SK-N-SH treated with all-trans-retinoic acid at 6 μM for 48 hours (cell line): Measurements from ENCODE around the gene PXT1.

Experiments used
- ATAC-seq: fragments of 200-7000 bp; cut with Tn5 transposase; 3 replicates; pipeline ENCODE4 v1.9.1; 2020; ENCODE audit warnings: mild to moderate bottlenecking, moderate library complexity
- BACH2 ChIP-seq: fragments of 250-450 bp; sonication (Bioruptor Pico); IDR thresholded peaks from 2 replicates; pipeline ENCODE4 v1.9.0; 2021; ENCODE audit warnings: mild to moderate bottlenecking, borderline replicate concordance
- CSDC2 ChIP-seq: fragments of 250-450 bp; sonication (Bioruptor Pico); IDR thresholded peaks from 2 replicates; pipeline ENCODE4 v1.5.0; 2020; ENCODE audit warnings: mild to moderate bottlenecking, moderate library complexity
- ESRRG ChIP-seq: fragments of 250-450 bp; sonication (Bioruptor Pico); IDR thresholded peaks from 2 replicates; pipeline ENCODE4 v1.6.1; 2021; ENCODE audit warnings: mild to moderate bottlenecking
- GLIS3 ChIP-seq: fragments of 250-450 bp; sonication (Bioruptor Pico); IDR thresholded peaks from 2 replicates; pipeline ENCODE4 v1.5.0; 2020; ENCODE audit warnings: mild to moderate bottlenecking, moderate library complexity
- ISL1 ChIP-seq: fragments of 250-450 bp; sonication (Bioruptor Pico); IDR thresholded peaks from 2 replicates; pipeline ENCODE4 v2.1.2; 2022; ENCODE audit warnings: mild to moderate bottlenecking, moderate library complexity
- OSR1 ChIP-seq: fragments of 250-450 bp; sonication (Bioruptor Pico); IDR thresholded peaks from 2 replicates; pipeline ENCODE4 v1.8.0; 2022; ENCODE audit warnings: moderate library complexity, mild to moderate bottlenecking, inconsistent platforms
- PPARA ChIP-seq: fragments of 250-450 bp; sonication (Bioruptor Pico); IDR thresholded peaks from 2 replicates; pipeline ENCODE4 v1.5.0; 2020; ENCODE audit warnings: mild to moderate bottlenecking, borderline replicate concordance
- RARB ChIP-seq: fragments of 250-450 bp; sonication (Bioruptor Pico); IDR thresholded peaks from 2 replicates; pipeline ENCODE4 v1.8.0; 2021; ENCODE audit warnings: mild to moderate bottlenecking, moderate library complexity
- SNAI2 ChIP-seq: fragments of 250-450 bp; sonication (Bioruptor Pico); IDR thresholded peaks from 2 replicates; pipeline ENCODE4 v1.5.0; 2020; ENCODE audit warnings: mild to moderate bottlenecking, moderate library complexity
- TCF4 ChIP-seq: fragments of 250-450 bp; sonication (Bioruptor Pico); IDR thresholded peaks from 2 replicates; pipeline ENCODE4 v1.8.0; 2021; ENCODE audit warnings: mild to moderate bottlenecking, moderate library complexity, borderline replicate concordance
- TOX ChIP-seq: fragments of 250-450 bp; sonication (Bioruptor Pico); IDR thresholded peaks from 2 replicates; pipeline ENCODE4 v1.8.0; 2021; ENCODE audit warnings: mild to moderate bottlenecking, moderate library complexity, borderline replicate concordance
- ZC3H10 ChIP-seq: fragments of 250-450 bp; sonication (Bioruptor Pico); IDR thresholded peaks from 2 replicates; pipeline ENCODE4 v1.5.1; 2021; ENCODE audit warnings: mild to moderate bottlenecking, moderate library complexity
- ZFP3 ChIP-seq: fragments of 250-450 bp; sonication (Bioruptor Pico); IDR thresholded peaks from 2 replicates; pipeline ENCODE4 v1.5.0; 2020; ENCODE audit warnings: mild to moderate bottlenecking, moderate library complexity
- ZFP30 ChIP-seq: fragments of 450-650 bp; formaldehyde crosslinking; IDR thresholded peaks from 2 replicates; pipeline ENCODE4 v1.5.0; 2022; ENCODE audit warnings: mild to moderate bottlenecking, moderate library complexity
- ZNF70 ChIP-seq: fragments of 450-650 bp; formaldehyde crosslinking; IDR thresholded peaks from 2 replicates; pipeline ENCODE4 v1.5.0; 2020; ENCODE audit warnings: mild to moderate bottlenecking, moderate library complexity
- ZNF8 ChIP-seq: fragments of 450-650 bp; formaldehyde crosslinking; IDR thresholded peaks from 2 replicates; pipeline ENCODE4 v1.5.0; 2020; ENCODE audit warnings: mild to moderate bottlenecking, moderate library complexity
- TF ChIP-seq, protein P1 (sequence below): fragments of 250-450 bp; sonication (Bioruptor Pico); IDR thresholded peaks from 2 replicates; pipeline ENCODE4 v1.5.0; 2020; ENCODE audit warnings: mild to moderate bottlenecking, moderate library complexity
- TF ChIP-seq, protein P2 (sequence below): fragments of 250-450 bp; sonication (Bioruptor Pico); IDR thresholded peaks from 2 replicates; pipeline ENCODE4 v1.5.1; 2021; ENCODE audit warnings: mild to moderate bottlenecking, moderate library complexity
- TF ChIP-seq, protein P3 (sequence below): fragments of 250-450 bp; sonication (Bioruptor Pico); IDR thresholded peaks from 2 replicates; pipeline ENCODE4 v1.8.0; 2020; ENCODE audit warnings: mild to moderate bottlenecking, moderate library complexity, borderline replicate concordance
- TF ChIP-seq, protein P4 (sequence below): fragments of 250-450 bp; sonication (Bioruptor Pico); IDR thresholded peaks from 2 replicates; pipeline ENCODE4 v1.5.1; 2020; ENCODE audit warnings: low read depth, mild to moderate bottlenecking, moderate library complexity
- TF ChIP-seq, protein P5 (sequence below): fragments of 250-450 bp; sonication (Bioruptor Pico); IDR thresholded peaks from 2 replicates; pipeline ENCODE4 v1.8.0; 2021; ENCODE audit warnings: low read depth, mild to moderate bottlenecking, moderate library complexity, borderline replicate concordance

PXT1 gene

DNA sequence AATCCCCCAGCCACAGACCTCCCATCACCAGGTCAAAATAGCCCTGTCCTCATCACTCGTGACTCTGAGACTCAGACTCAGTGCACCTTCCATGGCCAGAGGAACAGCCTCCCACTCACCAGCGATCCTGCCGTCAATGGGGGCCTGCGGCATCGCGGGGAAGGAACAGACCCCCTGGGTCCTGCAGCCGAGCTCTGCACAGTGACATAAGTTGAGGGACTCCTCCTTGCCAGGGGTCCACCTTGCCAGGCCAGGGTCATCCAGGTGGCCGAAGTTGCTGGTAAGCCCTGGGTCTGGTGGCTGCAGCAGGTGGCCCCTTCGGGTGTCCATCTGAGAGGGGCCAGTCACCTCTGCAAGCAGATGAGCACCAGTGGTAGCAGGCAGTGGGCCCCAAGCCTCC is 71.4 kb downstream of the PXT1 start:
- TF ChIP-seq ZC3H10 (CRISPR knock-in tag) (no peak), ZFP3 (CRISPR knock-in tag) (no peak), ISL1 (CRISPR knock-in tag) (no peak), RARB (CRISPR knock-in tag) (no peak), OSR1 (CRISPR knock-in tag) (no peak), ESRRG (CRISPR knock-in tag) (no peak), PPARA (CRISPR knock-in tag) (no peak), TCF4 (no peak), ZFP30 (CRISPR knock-in tag) (no peak), TOX (CRISPR knock-in tag) (no peak), BACH2 (CRISPR knock-in tag) (no peak), SNAI2 (CRISPR knock-in tag) (no peak)
- TF ChIP-seq, protein P1, sequence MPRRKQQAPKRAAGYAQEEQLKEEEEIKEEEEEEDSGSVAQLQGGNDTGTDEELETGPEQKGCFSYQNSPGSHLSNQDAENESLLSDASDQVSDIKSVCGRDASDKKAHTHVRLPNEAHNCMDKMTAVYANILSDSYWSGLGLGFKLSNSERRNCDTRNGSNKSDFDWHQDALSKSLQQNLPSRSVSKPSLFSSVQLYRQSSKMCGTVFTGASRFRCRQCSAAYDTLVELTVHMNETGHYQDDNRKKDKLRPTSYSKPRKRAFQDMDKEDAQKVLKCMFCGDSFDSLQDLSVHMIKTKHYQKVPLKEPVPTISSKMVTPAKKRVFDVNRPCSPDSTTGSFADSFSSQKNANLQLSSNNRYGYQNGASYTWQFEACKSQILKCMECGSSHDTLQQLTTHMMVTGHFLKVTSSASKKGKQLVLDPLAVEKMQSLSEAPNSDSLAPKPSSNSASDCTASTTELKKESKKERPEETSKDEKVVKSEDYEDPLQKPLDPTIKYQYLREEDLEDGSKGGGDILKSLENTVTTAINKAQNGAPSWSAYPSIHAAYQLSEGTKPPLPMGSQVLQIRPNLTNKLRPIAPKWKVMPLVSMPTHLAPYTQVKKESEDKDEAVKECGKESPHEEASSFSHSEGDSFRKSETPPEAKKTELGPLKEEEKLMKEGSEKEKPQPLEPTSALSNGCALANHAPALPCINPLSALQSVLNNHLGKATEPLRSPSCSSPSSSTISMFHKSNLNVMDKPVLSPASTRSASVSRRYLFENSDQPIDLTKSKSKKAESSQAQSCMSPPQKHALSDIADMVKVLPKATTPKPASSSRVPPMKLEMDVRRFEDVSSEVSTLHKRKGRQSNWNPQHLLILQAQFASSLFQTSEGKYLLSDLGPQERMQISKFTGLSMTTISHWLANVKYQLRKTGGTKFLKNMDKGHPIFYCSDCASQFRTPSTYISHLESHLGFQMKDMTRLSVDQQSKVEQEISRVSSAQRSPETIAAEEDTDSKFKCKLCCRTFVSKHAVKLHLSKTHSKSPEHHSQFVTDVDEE (CRISPR knock-in tag): no peak
- TF ChIP-seq, protein P2, sequence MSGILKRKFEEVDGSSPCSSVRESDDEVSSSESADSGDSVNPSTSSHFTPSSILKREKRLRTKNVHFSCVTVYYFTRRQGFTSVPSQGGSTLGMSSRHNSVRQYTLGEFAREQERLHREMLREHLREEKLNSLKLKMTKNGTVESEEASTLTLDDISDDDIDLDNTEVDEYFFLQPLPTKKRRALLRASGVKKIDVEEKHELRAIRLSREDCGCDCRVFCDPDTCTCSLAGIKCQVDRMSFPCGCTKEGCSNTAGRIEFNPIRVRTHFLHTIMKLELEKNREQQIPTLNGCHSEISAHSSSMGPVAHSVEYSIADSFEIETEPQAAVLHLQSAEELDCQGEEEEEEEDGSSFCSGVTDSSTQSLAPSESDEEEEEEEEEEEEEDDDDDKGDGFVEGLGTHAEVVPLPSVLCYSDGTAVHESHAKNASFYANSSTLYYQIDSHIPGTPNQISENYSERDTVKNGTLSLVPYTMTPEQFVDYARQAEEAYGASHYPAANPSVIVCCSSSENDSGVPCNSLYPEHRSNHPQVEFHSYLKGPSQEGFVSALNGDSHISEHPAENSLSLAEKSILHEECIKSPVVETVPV (CRISPR knock-in tag): no peak
- TF ChIP-seq, protein P3, sequence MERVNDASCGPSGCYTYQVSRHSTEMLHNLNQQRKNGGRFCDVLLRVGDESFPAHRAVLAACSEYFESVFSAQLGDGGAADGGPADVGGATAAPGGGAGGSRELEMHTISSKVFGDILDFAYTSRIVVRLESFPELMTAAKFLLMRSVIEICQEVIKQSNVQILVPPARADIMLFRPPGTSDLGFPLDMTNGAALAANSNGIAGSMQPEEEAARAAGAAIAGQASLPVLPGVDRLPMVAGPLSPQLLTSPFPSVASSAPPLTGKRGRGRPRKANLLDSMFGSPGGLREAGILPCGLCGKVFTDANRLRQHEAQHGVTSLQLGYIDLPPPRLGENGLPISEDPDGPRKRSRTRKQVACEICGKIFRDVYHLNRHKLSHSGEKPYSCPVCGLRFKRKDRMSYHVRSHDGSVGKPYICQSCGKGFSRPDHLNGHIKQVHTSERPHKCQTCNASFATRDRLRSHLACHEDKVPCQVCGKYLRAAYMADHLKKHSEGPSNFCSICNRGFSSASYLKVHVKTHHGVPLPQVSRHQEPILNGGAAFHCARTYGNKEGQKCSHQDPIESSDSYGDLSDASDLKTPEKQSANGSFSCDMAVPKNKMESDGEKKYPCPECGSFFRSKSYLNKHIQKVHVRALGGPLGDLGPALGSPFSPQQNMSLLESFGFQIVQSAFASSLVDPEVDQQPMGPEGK (CRISPR knock-in tag): no peak
- TF ChIP-seq, protein P4, sequence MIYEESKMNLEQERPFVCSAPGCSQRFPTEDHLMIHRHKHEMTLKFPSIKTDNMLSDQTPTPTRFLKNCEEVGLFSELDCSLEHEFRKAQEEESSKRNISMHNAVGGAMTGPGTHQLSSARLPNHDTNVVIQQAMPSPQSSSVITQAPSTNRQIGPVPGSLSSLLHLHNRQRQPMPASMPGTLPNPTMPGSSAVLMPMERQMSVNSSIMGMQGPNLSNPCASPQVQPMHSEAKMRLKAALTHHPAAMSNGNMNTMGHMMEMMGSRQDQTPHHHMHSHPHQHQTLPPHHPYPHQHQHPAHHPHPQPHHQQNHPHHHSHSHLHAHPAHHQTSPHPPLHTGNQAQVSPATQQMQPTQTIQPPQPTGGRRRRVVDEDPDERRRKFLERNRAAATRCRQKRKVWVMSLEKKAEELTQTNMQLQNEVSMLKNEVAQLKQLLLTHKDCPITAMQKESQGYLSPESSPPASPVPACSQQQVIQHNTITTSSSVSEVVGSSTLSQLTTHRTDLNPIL (CRISPR knock-in tag): no peak
- TF ChIP-seq, protein P5, sequence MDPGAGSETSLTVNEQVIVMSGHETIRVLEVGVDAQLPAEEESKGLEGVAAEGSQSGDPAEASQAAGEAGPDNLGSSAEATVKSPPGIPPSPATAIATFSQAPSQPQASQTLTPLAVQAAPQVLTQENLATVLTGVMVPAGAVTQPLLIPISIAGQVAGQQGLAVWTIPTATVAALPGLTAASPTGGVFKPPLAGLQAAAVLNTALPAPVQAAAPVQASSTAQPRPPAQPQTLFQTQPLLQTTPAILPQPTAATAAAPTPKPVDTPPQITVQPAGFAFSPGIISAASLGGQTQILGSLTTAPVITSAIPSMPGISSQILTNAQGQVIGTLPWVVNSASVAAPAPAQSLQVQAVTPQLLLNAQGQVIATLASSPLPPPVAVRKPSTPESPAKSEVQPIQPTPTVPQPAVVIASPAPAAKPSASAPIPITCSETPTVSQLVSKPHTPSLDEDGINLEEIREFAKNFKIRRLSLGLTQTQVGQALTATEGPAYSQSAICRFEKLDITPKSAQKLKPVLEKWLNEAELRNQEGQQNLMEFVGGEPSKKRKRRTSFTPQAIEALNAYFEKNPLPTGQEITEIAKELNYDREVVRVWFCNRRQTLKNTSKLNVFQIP (CRISPR knock-in tag): no peak
- no peak for ATAC-seq

DNA sequence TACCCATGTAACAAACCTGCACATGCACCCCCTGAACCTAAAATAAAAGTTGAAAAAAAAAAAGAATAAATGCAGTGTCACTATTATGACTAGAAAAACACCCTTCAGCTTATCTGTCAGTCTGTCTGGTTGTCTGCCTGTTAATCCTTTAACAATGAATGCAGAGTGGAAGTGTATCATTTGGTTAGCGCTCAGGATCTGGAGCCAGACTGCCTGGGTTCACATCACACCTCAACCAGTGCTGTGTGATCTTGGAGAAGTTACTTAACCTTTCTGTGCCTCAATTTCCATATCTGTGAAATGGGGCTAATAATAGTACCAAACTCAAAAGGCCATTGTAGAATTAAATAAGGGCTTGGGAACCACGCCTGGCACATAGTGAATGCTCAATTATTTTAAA is 72.0 kb downstream of the PXT1 start:
- no peak for TF ChIP-seq CSDC2 (CRISPR knock-in tag)
- no peak for TF ChIP-seq ZNF8
- no peak for ATAC-seq

DNA sequence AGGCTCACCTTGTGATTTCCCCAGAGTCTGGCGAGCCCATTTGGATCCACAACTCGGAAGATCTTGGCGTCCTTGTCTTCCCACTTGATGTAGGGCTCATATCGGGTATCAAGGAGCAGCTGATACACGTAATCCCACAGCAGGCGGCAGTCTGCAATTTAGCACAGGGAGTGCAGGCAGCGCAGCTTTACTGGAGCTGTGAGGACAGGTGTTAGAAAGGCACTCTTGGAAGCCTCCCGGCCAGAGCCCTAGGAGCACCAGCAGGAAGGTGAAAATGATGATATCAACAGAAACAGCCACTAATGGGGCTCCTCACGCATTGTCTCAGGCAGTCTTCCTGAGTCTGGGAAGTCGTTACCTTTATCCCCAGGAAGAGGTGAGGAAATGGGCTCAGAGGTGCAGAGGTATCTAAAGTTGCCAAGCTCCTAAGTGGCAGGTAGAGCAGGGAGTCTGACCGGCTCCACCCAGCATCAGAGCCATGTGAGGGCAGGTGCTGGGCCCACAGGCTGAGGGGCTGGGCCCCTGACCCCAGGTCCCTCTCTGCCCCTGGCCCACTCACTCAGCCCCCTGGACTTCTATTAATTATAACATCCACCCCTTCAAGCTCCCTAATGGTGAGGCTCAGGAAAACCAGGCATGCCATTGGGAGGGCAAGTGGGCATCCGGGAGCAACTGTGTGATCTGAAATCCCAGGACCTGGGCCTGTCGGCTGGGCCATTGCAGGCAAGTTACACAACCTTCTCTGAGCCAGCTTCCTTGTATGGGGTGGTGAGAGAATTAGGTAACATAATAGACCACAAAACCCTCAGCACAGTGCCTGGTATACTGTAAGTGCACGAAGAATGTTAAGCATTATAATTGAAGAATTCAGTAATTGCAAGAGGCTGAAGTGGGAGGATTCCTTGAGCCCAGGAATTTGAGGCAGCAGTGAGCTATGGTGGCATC is 73.5 kb downstream of the PXT1 start:
- ATAC-seq: peak; percentile 89
- TF ChIP-seq ZFP3 (CRISPR knock-in tag) (no peak), ZNF70 (no peak), ISL1 (CRISPR knock-in tag) (peak; percentile 78), RARB (CRISPR knock-in tag) (no peak), ZNF8 (no peak), ZFP30 (CRISPR knock-in tag) (no peak), SNAI2 (CRISPR knock-in tag) (no peak), GLIS3 (CRISPR knock-in tag) (0 out of 2 replicates have a peak, but pooled peaks have one; percentile 14), PPARA (CRISPR knock-in tag) (no peak), CSDC2 (CRISPR knock-in tag) (no peak), TOX (CRISPR knock-in tag) (no peak), ZC3H10 (CRISPR knock-in tag) (no peak), TCF4 (no peak)
- TF ChIP-seq, protein P5 (CRISPR knock-in tag): no peak
- TF ChIP-seq, protein P4 (CRISPR knock-in tag): no peak
